GM12891 (cell line): ENCODE results near the gene GNB1. TPM values are rescaled to one million over a fixed set of nuclear protein-coding genes. Genes with fewer than 3 reads are reported as not detected.
A peak's percentile ranks its signal among the peaks of the same experiment; 100 is the strongest.
"Not testable (repeated sequence)": the region's sequence is repeated elsewhere in the genome, so short reads cannot be mapped to it uniquely, and the experiment has no call there.

ENCODE experiments used
- DNase-seq: peaks from one replicate; pipeline ENCODE4 v3.0.0; 2011; ENCODE audit warnings: low spot score; ENCODE audit not compliant: insufficient read length
- FAIRE-seq: peaks from 2 replicates; lab custom pipeline; 2011; peaks lifted over from hg19 to GRCh38; lab: Jason Lieb, UNC
- PAX5 ChIP-seq: IDR thresholded peaks from 2 replicates; pipeline ENCODE4 v1.6.1; 2011; ENCODE audit warnings: low read length, moderate library complexity, mild to moderate bottlenecking; ENCODE audit not compliant: insufficient read depth, severe bottlenecking
- POLR2A ChIP-seq: IDR thresholded peaks from 2 replicates; pipeline ENCODE4 v1.6.1; 2011; ENCODE audit warnings: low read depth, low read length, control low read depth
- POLR2AphosphoS5 ChIP-seq: IDR thresholded peaks from 2 replicates; pipeline ENCODE4 v1.6.1; 2011; ENCODE audit warnings: low read depth, low read length, control low read depth
- POU2F2 ChIP-seq: IDR thresholded peaks from 2 replicates; pipeline ENCODE4 v1.6.1; 2011; ENCODE audit warnings: low read depth, mild to moderate bottlenecking, control low read depth, low read length, moderate library complexity
- SPI1 ChIP-seq: IDR thresholded peaks from 2 replicates; pipeline ENCODE4 v1.6.1; 2011; ENCODE audit warnings: low read depth, low read length, control low read depth
- TAF1 ChIP-seq: IDR thresholded peaks from 2 replicates; pipeline ENCODE4 v1.6.1; 2011; ENCODE audit warnings: low read depth, low read length, control low read depth
- polyA plus RNA-seq: library from polyadenylated mRNA; unstranded; fragments of >200 nt; gene quantifications from one replicate; pipeline ENCODE4 v1.2.1, GENCODE V29; 2012; ENCODE audit warnings: low read depth, missing spikeins, inconsistent platforms; ENCODE audit not compliant: missing spikeins

GNB1 gene
- 158 TPM for polyA plus RNA-seq

GRCh38 chr1:1890506-1891348, at the start of gene GNB1:
Gene GNB1 (minus strand): TSS chr1:1891087. CDS start chr1:1825453, 65,634 bp downstream.
- FAIRE-seq (peak; percentile 100), DNase-seq (peak; percentile 95)
- 0 out of 2 replicates have a peak, but pooled peaks have one; percentile 45 for TF ChIP-seq TAF1
- no peak for TF ChIP-seq POLR2A

GRCh38 chr1:1940123-1940425, 49.2 kb upstream of the GNB1 start:
- DNase-seq (no peak), FAIRE-seq (no peak)
- TF ChIP-seq POLR2AphosphoS5 (no peak), SPI1 (no peak), POLR2A (no peak)

- FAIRE-seq (no peak), DNase-seq (no peak)
- TF ChIP-seq SPI1 = no peak
- no peak for TF ChIP-seq POLR2A
- TF ChIP-seq POU2F2 = no peak
- TF ChIP-seq TAF1 = no peak
- no peak for TF ChIP-seq POLR2AphosphoS5
- no peak for TF ChIP-seq PAX5
Observed at GRCh38 chr1:1939296-1940122, 48.6 kb upstream of the GNB1 start.

GRCh38 chr1:1938613-1939295, 47.9 kb upstream of the GNB1 start:
- peak; percentile 31 for FAIRE-seq

GRCh38 chr1:1938276-1938573, 47.3 kb upstream of the GNB1 start:
- DNase-seq = no peak
- FAIRE-seq = no peak
- TF ChIP-seq TAF1 = no peak
- TF ChIP-seq SPI1 = no peak
- no peak for TF ChIP-seq POLR2A
- TF ChIP-seq PAX5 = no peak
- TF ChIP-seq POLR2AphosphoS5 = no peak
- no peak for TF ChIP-seq POU2F2

More at GRCh38 chr1:1938613-1939295, 47.9 kb upstream of the GNB1 start:
- DNase-seq = no peak
- TF ChIP-seq POU2F2 (no peak), POLR2AphosphoS5 (no peak), SPI1 (no peak), TAF1 (no peak), POLR2A (no peak), PAX5 (no peak)

DNA sequence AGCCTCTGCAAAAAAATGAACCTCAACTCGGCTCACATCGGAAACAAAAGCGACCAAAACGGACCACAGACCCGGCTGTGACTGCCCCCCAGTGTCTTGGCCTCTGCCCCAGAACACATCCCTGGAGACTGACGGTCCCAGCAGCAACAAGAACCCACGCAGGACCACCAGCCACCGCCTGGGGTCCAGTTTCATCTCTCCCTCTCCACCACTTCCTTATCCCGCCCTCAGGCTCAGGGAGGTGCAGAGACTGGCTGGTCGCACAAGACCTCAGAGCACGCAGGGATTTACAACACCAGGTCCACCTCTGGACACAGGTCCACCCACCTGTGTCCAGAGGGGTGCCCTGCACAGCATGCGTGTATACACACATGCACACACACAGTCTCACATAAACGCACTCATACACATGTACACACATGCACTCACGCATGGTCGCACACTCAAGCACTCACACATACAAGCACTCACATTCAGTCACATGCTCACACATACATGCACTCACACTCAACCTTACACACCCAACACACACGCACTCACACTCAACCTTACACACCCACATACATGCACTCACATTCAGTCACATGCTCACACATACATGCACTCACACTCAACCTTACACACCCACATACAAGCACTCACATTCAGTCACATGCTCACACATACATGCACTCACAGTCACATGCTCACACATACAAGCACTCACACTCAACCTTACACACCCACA, 46.8 kb upstream of the GNB1 start:
- no peak for DNase-seq
- FAIRE-seq = no peak
- TF ChIP-seq PAX5 (no peak), POU2F2 (no peak), TAF1 (no peak), POLR2A (no peak), SPI1 (no peak), POLR2AphosphoS5 (no peak)

DNA sequence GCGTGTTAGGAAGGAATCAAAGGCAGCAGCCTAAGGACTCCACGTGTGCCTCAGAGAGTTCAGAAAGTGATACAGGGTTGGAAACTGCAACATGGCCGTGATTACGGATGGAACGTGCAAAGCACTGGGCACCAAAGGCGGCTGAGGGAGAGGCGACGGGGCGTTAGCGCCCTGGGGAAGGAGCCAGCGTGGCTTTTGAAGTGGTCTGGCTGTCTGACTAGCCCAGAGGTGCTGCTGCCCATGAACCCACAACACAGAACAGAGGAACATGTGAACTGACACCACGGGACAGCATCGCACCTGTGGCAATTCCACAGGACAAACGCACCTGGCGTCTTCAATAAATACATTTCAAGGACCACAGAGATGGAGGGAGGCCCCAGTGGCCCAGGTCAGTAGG, 46.2 kb upstream of the GNB1 start:
- no peak for TF ChIP-seq TAF1
- no peak for TF ChIP-seq POU2F2
- TF ChIP-seq POLR2A = no peak
- no peak for TF ChIP-seq POLR2AphosphoS5
- no peak for TF ChIP-seq SPI1
- no peak for TF ChIP-seq PAX5
- DNase-seq (no peak), FAIRE-seq (no peak)

GRCh38 chr1:1934848-1935247, 44.0 kb upstream of the GNB1 start:
- peak; percentile 86 for FAIRE-seq
- not testable (repeated sequence) for DNase-seq
